Spleen (tissue), 7 donors: ENCODE results near the gene APP.

ENCODE experiments used
- CTCF ChIP-seq, 11 experiments: fragments of 200-600 bp in 7 of 11; fragments of 450-650 bp in 4 of 11; sonication (generic) in 4 of 11; IDR thresholded peaks in 8 of 11; conservative IDR thresholded peaks in 3 of 11; 1 replicate in 7 of 11; 2 replicates in 4 of 11; pipeline versions ENCODE4 v1.4.0 to v1.8.0; 2016 to 2021; ENCODE audit warnings: antibody characterized with exemption in 11 of 11, inconsistent platforms in 4 of 11, mild to moderate bottlenecking in 1 of 11
- POLR2AphosphoS5 ChIP-seq, 3 donors: sonication (generic); formaldehyde crosslinking; IDR thresholded peaks; one replicate each; pipeline ENCODE4 v1.5.1; 2017; ENCODE audit warnings: antibody characterized with exemption in 3 of 3
- donor health status: DM: no; HTN: no; CAD: no; lungs with moderate emphysema.
- donor health status: DM: no; HTN: no; CAD: no.
- donor health status: DM: no; HTN: no; CAD: no.

- no peak for TF ChIP-seq CTCF (IDR thresholded peaks at IDR 0.05 in 8 of 11, conservative IDR thresholded peaks at IDR 0.05 in 3 of 11)
- no peak for TF ChIP-seq POLR2AphosphoS5 (IDR thresholded peaks at IDR 0.05)
Observed at GRCh38 chr21:26130249-26130881, 40.2 kb downstream of the APP start.
